ENCODE data around the gene ROGDI. TPM values are rescaled to one million over a fixed set of nuclear protein-coding genes. Genes with fewer than 3 reads are reported as not detected.

Gene ROGDI
- total RNA-seq, 1 experiment from 2014 or later, result 36.4 TPM

- Mint-ChIP-seq H3K4me1 (no peaks in the 10 kb centered on the region), H3K27me3 (ENCODE audit: low read depth) (no peaks in the 10 kb centered on the region), H3K9me3 (peaks cover 7 to 9% of the 10 kb centered on the region in 2 experiments; a peak in 3 of 5 replicates), H3K4me3 (peak overlapping the region in 1 of 2 experiments; percentile 19; a peak in 1 of 5 replicates), H3K27ac (no peak overlapping the region), H3K36me3 (ENCODE audit: insufficient read depth in 1 of 3, low read depth in 3 of 3) (peaks cover 33 to 59% (median 56%) of the 10 kb centered on the region in 3 experiments)
- Histone ChIP-seq H2BK20ac (ENCODE audit: low read depth, low read length, poor library complexity, severe bottlenecking) (no peak overlapping the region), H4K20me1 (ENCODE audit: control insufficient read depth, insufficient read depth, insufficient read length) (no peaks in the 10 kb centered on the region), H4K5ac (ENCODE audit: insufficient read length, low read depth, low read length) (no peak overlapping the region), H3K9me3 (ENCODE audit: control insufficient read depth, low read depth, low read length) (no peaks in the 10 kb centered on the region), H3K4me2 (ENCODE audit: insufficient read depth, insufficient read length, low read length) (no peak overlapping the region), H3K4ac (ENCODE audit: low read depth, low read length) (no peak overlapping the region), H3K18ac (ENCODE audit: insufficient read length, low read depth, low read length) (no peak overlapping the region), H3K79me1 (ENCODE audit: insufficient read depth, low read depth, low read length, poor library complexity, severe bottlenecking) (no peaks in the 10 kb centered on the region), H3K14ac (ENCODE audit: insufficient read depth, low read length) (no peak overlapping the region), H3K9ac (ENCODE audit: extremely low read depth, insufficient read length, low read length) (no peak overlapping the region), H3K27ac (ENCODE audit: insufficient read length, low read depth, low read length) (no peak overlapping the region), H2AFZ (ENCODE audit: low read length) (no peak overlapping the region), H3K79me2 (ENCODE audit: insufficient read depth, low read length) (no peaks in the 10 kb centered on the region), H4K91ac (ENCODE audit: insufficient read length, low read depth, low read length) (no peak overlapping the region), H2BK12ac (ENCODE audit: insufficient read length, low read depth, low read length) (no peak overlapping the region), H3K23ac (ENCODE audit: insufficient read length, low read depth, low read length) (no peak overlapping the region), H3K23me2 (ENCODE audit: insufficient read length, low read depth, low read length, poor library complexity, severe bottlenecking) (no peaks in the 10 kb centered on the region), H3K4me1 (ENCODE audit: insufficient read depth, low read length) (no peaks in the 10 kb centered on the region), H2BK15ac (ENCODE audit: low read depth, low read length) (no peak overlapping the region), H2BK5ac (ENCODE audit: insufficient read length, low read length) (no peak overlapping the region), H2AK5ac (ENCODE audit: insufficient read length, low read length) (no peak overlapping the region), H3K27me3 (ENCODE audit: insufficient read depth, low read length) (no peaks in the 10 kb centered on the region), H3T11ph (ENCODE audit: low read length) (no peak overlapping the region), H3K56ac (ENCODE audit: insufficient read length, low read depth, low read length) (no peak overlapping the region), H4K8ac (replicated peaks; ENCODE audit: insufficient read length, low read depth, low read length) (no peak overlapping the region), H2BK120ac (ENCODE audit: low read depth, low read length, poor library complexity, severe bottlenecking) (no peak overlapping the region)
- WGBS (ENCODE audit: extremely low coverage, insufficient read length, low lambda C conversion rate), result no CpG with 5 or more reads among the region's 11 CpGs
- TF ChIP-seq, protein P1, sequence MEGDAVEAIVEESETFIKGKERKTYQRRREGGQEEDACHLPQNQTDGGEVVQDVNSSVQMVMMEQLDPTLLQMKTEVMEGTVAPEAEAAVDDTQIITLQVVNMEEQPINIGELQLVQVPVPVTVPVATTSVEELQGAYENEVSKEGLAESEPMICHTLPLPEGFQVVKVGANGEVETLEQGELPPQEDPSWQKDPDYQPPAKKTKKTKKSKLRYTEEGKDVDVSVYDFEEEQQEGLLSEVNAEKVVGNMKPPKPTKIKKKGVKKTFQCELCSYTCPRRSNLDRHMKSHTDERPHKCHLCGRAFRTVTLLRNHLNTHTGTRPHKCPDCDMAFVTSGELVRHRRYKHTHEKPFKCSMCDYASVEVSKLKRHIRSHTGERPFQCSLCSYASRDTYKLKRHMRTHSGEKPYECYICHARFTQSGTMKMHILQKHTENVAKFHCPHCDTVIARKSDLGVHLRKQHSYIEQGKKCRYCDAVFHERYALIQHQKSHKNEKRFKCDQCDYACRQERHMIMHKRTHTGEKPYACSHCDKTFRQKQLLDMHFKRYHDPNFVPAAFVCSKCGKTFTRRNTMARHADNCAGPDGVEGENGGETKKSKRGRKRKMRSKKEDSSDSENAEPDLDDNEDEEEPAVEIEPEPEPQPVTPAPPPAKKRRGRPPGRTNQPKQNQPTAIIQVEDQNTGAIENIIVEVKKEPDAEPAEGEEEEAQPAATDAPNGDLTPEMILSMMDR (conservative IDR thresholded peaks at IDR 0.05), result no peak
- no peak for DNase-seq
Observed at GRCh38 chr16:4753227-4753626, 49.2 kb downstream of the ROGDI start.
